SJSA1 (cell line): ENCODE results near the gene SF3B4. TPM values are rescaled to one million over a fixed set of nuclear protein-coding genes. Genes with fewer than 3 reads are reported as not detected.
"Not testable (repeated sequence)": the region's sequence is repeated elsewhere in the genome, so short reads cannot be mapped to it uniquely, and the experiment has no call there.

ENCODE experiments used
- DNase-seq, 2 experiments: peaks; one replicate each; pipeline ENCODE4 v3.0.0-alpha.2; 2015 to 2020; ENCODE audit warnings: low spot score in 2 of 2, low read depth in 1 of 2
- H3K27ac ChIP-seq: fragments of 250-450 bp; sonication (Bioruptor Pico); 2 replicates; pipeline ENCODE4 v1.5.1; 2020; ENCODE audit warnings: mild to moderate bottlenecking, moderate library complexity
- H3K27me3 ChIP-seq: fragments of 250-450 bp; sonication (Bioruptor Pico); replicated peaks from 2 replicates; pipeline ENCODE4 v1.5.1; 2020; ENCODE audit warnings: mild to moderate bottlenecking, moderate library complexity
- H3K36me3 ChIP-seq: fragments of 250-450 bp; sonication (Bioruptor Pico); 2 replicates; pipeline ENCODE4 v1.5.1; 2020; ENCODE audit warnings: mild to moderate bottlenecking
- H3K4me1 ChIP-seq: fragments of 250-450 bp; sonication (Bioruptor Pico); replicated peaks from 2 replicates; pipeline ENCODE4 v1.6.1; 2021; ENCODE audit warnings: mild to moderate bottlenecking
- H3K4me3 ChIP-seq: fragments of 250-450 bp; sonication (Bioruptor Pico); 2 replicates; pipeline ENCODE4 v1.5.1; 2020; ENCODE audit warnings: mild to moderate bottlenecking
- H3K9me3 ChIP-seq: fragments of 250-450 bp; sonication (Bioruptor Pico); replicated peaks from 2 replicates; pipeline ENCODE4 v1.5.1; 2020; ENCODE audit warnings: mild to moderate bottlenecking
- total RNA-seq: library from RNA; depleted of rRNA; stranded (reverse); fragments of >200 nt; shearing (Covaris generic); gene quantifications from 2 replicates; pipeline ENCODE4 v1.2.3, GENCODE V29; 2014

SF3B4 gene
- total RNA-seq, 1 experiment from 2014 or later = 16.4 TPM

- Histone ChIP-seq H3K9me3 (no peaks in the 10 kb centered on the region), H3K4me1 (peaks cover 26% of the 10 kb centered on the region), H3K4me3 (no peak overlapping the region), H3K36me3 (peaks cover 34% of the 10 kb centered on the region), H3K27ac (no peak overlapping the region), H3K27me3 (no peaks in the 10 kb centered on the region)
- DNase-seq = no peak
Observed at GRCh38 chr1:149942207-149942606, 14.6 kb upstream of the SF3B4 start.

DNA sequence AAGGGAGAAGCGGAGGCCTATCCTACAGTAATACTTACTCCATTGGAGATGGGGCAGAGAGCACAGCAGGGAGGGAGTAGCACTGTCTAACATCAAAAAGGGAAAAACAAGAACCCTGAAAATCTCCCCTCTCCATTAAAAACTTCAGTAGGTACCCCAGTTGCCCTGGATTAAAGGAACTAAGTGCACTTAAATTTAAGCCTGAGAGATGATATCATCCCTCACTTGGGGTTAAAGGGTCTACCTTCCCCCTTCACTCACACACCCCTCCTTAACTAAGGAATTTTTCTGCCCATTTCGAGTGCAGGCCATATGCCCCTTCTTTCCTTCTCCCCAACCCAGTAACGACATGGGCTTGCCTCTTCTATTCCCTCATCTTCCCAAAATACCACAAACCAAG, 12.8 kb upstream of the SF3B4 start:
- Histone ChIP-seq H3K4me1 (peaks cover 39% of the 10 kb centered on the region), H3K27me3 (no peaks in the 10 kb centered on the region), H3K9me3 (no peaks in the 10 kb centered on the region), H3K4me3 (no peak overlapping the region), H3K36me3 (peaks cover 20% of the 10 kb centered on the region), H3K27ac (no peak overlapping the region)
- no peak for DNase-seq

DNA sequence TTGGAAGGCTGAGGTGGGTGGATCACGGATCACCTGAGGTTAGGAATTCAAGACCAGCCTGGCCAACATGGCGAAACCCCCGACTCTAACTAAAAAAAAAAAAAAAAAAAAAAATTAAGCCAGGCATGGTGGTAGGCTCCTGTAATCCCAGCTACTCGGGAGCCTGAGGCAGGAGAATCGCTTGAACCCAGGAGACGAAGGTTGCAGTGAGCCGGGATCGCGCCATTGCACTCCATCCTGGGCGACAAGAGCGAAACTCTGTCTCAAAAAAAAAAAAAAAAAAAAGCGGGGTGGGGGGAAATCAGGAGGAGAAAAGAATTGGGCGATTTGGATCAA, 11.0 kb upstream of the SF3B4 start:
- Histone ChIP-seq H3K4me3 (peak overlapping the region; percentile 17), H3K4me1 (peaks cover 39% of the 10 kb centered on the region)
- DNase-seq, H3K27me3 ChIP-seq, H3K9me3 ChIP-seq, H3K27ac ChIP-seq, H3K36me3 ChIP-seq: not testable (repeated sequence)

GRCh38 chr1:149937759-149938158, 10.2 kb upstream of the SF3B4 start:
- no peak overlapping the region for H3K4me3 ChIP-seq
- no peak overlapping the region for H3K27ac ChIP-seq
- H3K36me3 ChIP-seq = peaks cover 8% of the 10 kb centered on the region
- no peaks in the 10 kb centered on the region for H3K9me3 ChIP-seq
- no peaks in the 10 kb centered on the region for H3K27me3 ChIP-seq
- DNase-seq = no peak
- H3K4me1 ChIP-seq = peaks cover 39% of the 10 kb centered on the region

- peak in 1 of 2 experiments; percentile 36 for DNase-seq
- Histone ChIP-seq H3K27me3 (no peaks in the 10 kb centered on the region), H3K4me1 (peaks cover 39% of the 10 kb centered on the region), H3K4me3 (peak overlapping the region; percentile 41), H3K27ac (no peak overlapping the region; the same call in 1 of the 2 replicates), H3K9me3 (no peaks in the 10 kb centered on the region), H3K36me3 (peaks cover 12% of the 10 kb centered on the region)
Observed at GRCh38 chr1:149936992-149937705, 9.5 kb upstream of the SF3B4 start.

GRCh38 chr1:149936170-149936991, 8.8 kb upstream of the SF3B4 start, which contains the start of gene MTMR11:
Gene MTMR11 (minus strand): TSS chr1:149936879. CDS start chr1:149936647, 232 bp downstream.
- H3K9me3 ChIP-seq = no peaks in the 10 kb centered on the region
- peak within 1 kb of the TSS; percentile 41 for H3K4me3 ChIP-seq
- DNase-seq = peak in 1 of 2 experiments; percentile 44
- H3K27me3 ChIP-seq = no peaks in the 10 kb centered on the region
- peaks cover 44% of the 10 kb centered on the region for H3K4me1 ChIP-seq
- H3K36me3 ChIP-seq = peaks cover 18% of the 10 kb centered on the region
- no peak within 1 kb of the TSS; the same call in 1 of the 2 replicates for H3K27ac ChIP-seq

- Histone ChIP-seq H3K36me3 (peaks cover 26% of the 10 kb centered on the region), H3K27me3 (no peaks in the 10 kb centered on the region), H3K4me3 (no peak overlapping the region), H3K4me1 (peaks cover 42% of the 10 kb centered on the region), H3K27ac (no peak overlapping the region), H3K9me3 (no peaks in the 10 kb centered on the region)
- no peak for DNase-seq
Observed at GRCh38 chr1:149934356-149934755, 6.8 kb upstream of the SF3B4 start.

GRCh38 chr1:149933208-149933607, 5.6 kb upstream of the SF3B4 start:
- Histone ChIP-seq H3K27ac (no peak overlapping the region), H3K4me3 (no peak overlapping the region), H3K36me3 (peaks cover 29% of the 10 kb centered on the region), H3K27me3 (no peaks in the 10 kb centered on the region), H3K9me3 (no peaks in the 10 kb centered on the region), H3K4me1 (peaks cover 38% of the 10 kb centered on the region)
- no peak for DNase-seq

GRCh38 chr1:149932474-149932873, 4.9 kb upstream of the SF3B4 start:
- Histone ChIP-seq H3K4me1 (peaks cover 32% of the 10 kb centered on the region), H3K27me3 (no peaks in the 10 kb centered on the region), H3K9me3 (no peaks in the 10 kb centered on the region), H3K36me3 (peaks cover 29% of the 10 kb centered on the region), H3K4me3 (no peak overlapping the region), H3K27ac (no peak overlapping the region)
- DNase-seq = no peak

GRCh38 chr1:149931212-149931790, 3.7 kb upstream of the SF3B4 start:
- no peaks in the 10 kb centered on the region for H3K27me3 ChIP-seq
- peaks cover 28% of the 10 kb centered on the region for H3K4me1 ChIP-seq
- H3K27ac ChIP-seq = peak overlapping the region; percentile 29; the same call in 1 of the 2 replicates
- H3K9me3 ChIP-seq = no peaks in the 10 kb centered on the region
- DNase-seq = no peak
- no peak overlapping the region for H3K4me3 ChIP-seq
- H3K36me3 ChIP-seq = peaks cover 37% of the 10 kb centered on the region

GRCh38 chr1:149929856-149930255, 2.3 kb upstream of the SF3B4 start:
- Histone ChIP-seq H3K9me3 (no peaks in the 10 kb centered on the region), H3K36me3 (peaks cover 52% of the 10 kb centered on the region), H3K4me3 (no peak overlapping the region), H3K27ac (no peak overlapping the region), H3K4me1 (peaks cover 27% of the 10 kb centered on the region), H3K27me3 (no peaks in the 10 kb centered on the region)
- DNase-seq = no peak

DNA sequence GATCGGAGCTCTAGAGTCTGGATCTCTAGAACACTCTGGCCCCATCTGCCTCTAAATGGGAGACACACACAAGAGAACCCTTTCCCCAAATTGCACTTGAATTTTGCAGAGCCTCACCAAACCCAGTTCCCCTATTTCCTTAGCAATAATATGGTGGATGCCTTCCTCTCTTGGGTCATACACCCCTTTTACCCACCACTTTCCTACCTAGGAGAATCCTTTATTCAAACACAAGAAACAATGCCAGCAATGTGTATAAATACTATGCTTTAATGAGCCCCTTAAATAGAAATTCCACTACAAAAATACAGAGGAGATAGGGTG, 760 bp upstream of the SF3B4 start:
- peaks cover 62% of the 10 kb centered on the region for H3K36me3 ChIP-seq
- H3K4me3 ChIP-seq = peak overlapping the region; percentile 71
- H3K9me3 ChIP-seq = no peaks in the 10 kb centered on the region
- DNase-seq = no peak
- peak overlapping the region; percentile 39; the same call in 1 of the 2 replicates for H3K27ac ChIP-seq
- H3K27me3 ChIP-seq = no peaks in the 10 kb centered on the region
- peaks cover 27% of the 10 kb centered on the region for H3K4me1 ChIP-seq

DNA sequence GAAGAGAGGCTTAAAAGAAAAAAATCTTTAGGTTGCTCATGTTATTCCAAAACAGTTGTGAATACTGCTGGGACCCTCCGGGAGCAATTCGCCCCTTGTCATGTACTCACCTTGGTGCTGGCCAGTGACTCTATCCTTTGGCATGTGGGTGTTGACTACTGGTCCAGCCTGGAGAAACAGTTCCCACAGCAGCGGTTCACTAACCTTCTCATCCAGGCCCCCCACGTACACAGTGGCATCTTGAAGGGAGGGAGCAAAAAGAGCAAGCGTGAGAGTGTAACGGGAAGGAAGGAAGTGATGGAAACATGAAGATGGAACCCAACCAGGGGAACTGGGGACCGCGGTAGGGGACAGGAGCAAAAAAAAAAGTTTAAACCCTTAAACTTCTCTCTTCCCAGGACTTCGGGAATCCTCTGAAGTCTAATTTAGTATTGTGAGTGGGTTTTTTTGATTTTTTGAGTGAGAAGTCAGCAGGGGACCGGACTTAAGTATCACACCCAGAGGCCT, 494 bp downstream of the SF3B4 start:
- peak overlapping the region; percentile 39 for H3K27ac ChIP-seq
- H3K9me3 ChIP-seq = no peaks in the 10 kb centered on the region
- H3K36me3 ChIP-seq = peaks cover 65% of the 10 kb centered on the region
- no peak for DNase-seq
- no peaks in the 10 kb centered on the region for H3K27me3 ChIP-seq
- H3K4me3 ChIP-seq = peak overlapping the region; percentile 71
- H3K4me1 ChIP-seq = peaks cover 27% of the 10 kb centered on the region

GRCh38 chr1:149926296-149926695, 1.3 kb downstream of the SF3B4 start:
- Histone ChIP-seq H3K4me3 (no peak overlapping the region), H3K4me1 (peaks cover 22% of the 10 kb centered on the region), H3K36me3 (peaks cover 67% of the 10 kb centered on the region), H3K9me3 (no peaks in the 10 kb centered on the region), H3K27ac (no peak overlapping the region), H3K27me3 (no peaks in the 10 kb centered on the region)
- no peak for DNase-seq
